Embryonic facial prominence (tissue), 1 donor: ENCODE results near the gene TNIP1.

Source experiments
- DNase-seq: peaks from one replicate; pipeline ENCODE4 v3.0.0-alpha.2; 2016; ENCODE audit errors: extremely low spot score

The TNIP1 gene

GRCh38 chr5:151105561-151105960 is 24.7 kb upstream of the TNIP1 start:
- no peak for DNase-seq

- DNase-seq = no peak
Observed at GRCh38 chr5:151104795-151105194, 24.0 kb upstream of the TNIP1 start.

- no peak for DNase-seq
Observed at GRCh38 chr5:151101746-151102145, 20.9 kb upstream of the TNIP1 start.

- no peak for DNase-seq
Observed at GRCh38 chr5:151101151-151101550, 20.3 kb upstream of the TNIP1 start.

GRCh38 chr5:151100681-151101080 is 19.8 kb upstream of the TNIP1 start:
- DNase-seq = no peak

GRCh38 chr5:151098768-151099121 is 17.9 kb upstream of the TNIP1 start:
- no peak for DNase-seq

- no peak for DNase-seq
Observed at GRCh38 chr5:151097820-151098767, 17.3 kb upstream of the TNIP1 start.

- DNase-seq = no peak
Observed at GRCh38 chr5:151097061-151097460, 16.2 kb upstream of the TNIP1 start.

- DNase-seq = no peak
Observed at GRCh38 chr5:151096001-151096373, 15.2 kb upstream of the TNIP1 start.

GRCh38 chr5:151095341-151096000 is 14.6 kb upstream of the TNIP1 start:
- DNase-seq = no peak

- DNase-seq = no peak
Observed at GRCh38 chr5:151094852-151095245, 14.0 kb upstream of the TNIP1 start.

GRCh38 chr5:151094030-151094851 is 13.4 kb upstream of the TNIP1 start:
- no peak for DNase-seq

GRCh38 chr5:151093476-151093889 is 12.6 kb upstream of the TNIP1 start:
- no peak for DNase-seq

- DNase-seq = no peak
Observed at GRCh38 chr5:151092762-151093161, 11.9 kb upstream of the TNIP1 start.

GRCh38 chr5:151089726-151090125 is 8.9 kb upstream of the TNIP1 start:
- DNase-seq = no peak

- no peak for DNase-seq
Observed at GRCh38 chr5:151088986-151089385, 8.2 kb upstream of the TNIP1 start.

- DNase-seq = no peak
Observed at GRCh38 chr5:151087486-151087885, 6.7 kb upstream of the TNIP1 start.

- no peak for DNase-seq
Observed at GRCh38 chr5:151086905-151087360, 6.1 kb upstream of the TNIP1 start.

- no peak for DNase-seq
Observed at GRCh38 chr5:151086192-151086869, 5.5 kb upstream of the TNIP1 start.

GRCh38 chr5:151085517-151086041 is 4.7 kb upstream of the TNIP1 start:
- DNase-seq = no peak

- no peak for DNase-seq
Observed at GRCh38 chr5:151084363-151084762, 3.5 kb upstream of the TNIP1 start.
